Ishikawa (cell line): ENCODE measurements around the gene BSCL2.
A peak's percentile ranks its signal among the peaks of the same experiment; 100 is the strongest.

Source experiments
- CEBPB ChIP-seq: IDR thresholded peaks from 2 replicates; pipeline ENCODE4 v1.6.1; 2012
- CREB1 ChIP-seq: IDR thresholded peaks from 2 replicates; pipeline ENCODE4 v1.6.1; 2012; ENCODE audit warnings: low read depth
- EGR1 ChIP-seq: IDR thresholded peaks from 2 replicates; pipeline ENCODE4 v1.6.1; 2012
- EP300 ChIP-seq: IDR thresholded peaks from 2 replicates; pipeline ENCODE4 v1.6.1; 2012; ENCODE audit warnings: borderline replicate concordance
- FOXM1 ChIP-seq: IDR thresholded peaks from 2 replicates; pipeline ENCODE4 v1.6.1; 2012; ENCODE audit warnings: low read depth, borderline replicate concordance
- NFIC ChIP-seq: IDR thresholded peaks from 2 replicates; pipeline ENCODE4 v1.6.1; 2012
- RAD21 ChIP-seq: IDR thresholded peaks from 2 replicates; pipeline ENCODE4 v1.6.1; 2012; ENCODE audit warnings: low read depth
- TAF1 ChIP-seq: IDR thresholded peaks from 2 replicates; pipeline ENCODE4 v1.6.1; 2012; ENCODE audit warnings: low read depth, mild to moderate bottlenecking
- TCF12 ChIP-seq: IDR thresholded peaks from 2 replicates; pipeline ENCODE4 v1.6.1; 2012; ENCODE audit warnings: low read depth
- TEAD4 ChIP-seq: IDR thresholded peaks from 2 replicates; pipeline ENCODE4 v1.6.1; 2012
- YY1 ChIP-seq: IDR thresholded peaks from 2 replicates; pipeline ENCODE4 v1.6.1; 2012; ENCODE audit warnings: low read depth
- ZBTB7A ChIP-seq: IDR thresholded peaks from 2 replicates; pipeline ENCODE4 v1.6.1; 2012; ENCODE audit warnings: low read depth
- TF ChIP-seq, protein P1 (sequence below): IDR thresholded peaks from 2 replicates; pipeline ENCODE4 v1.6.1; 2012; ENCODE audit warnings: low read depth, mild to moderate bottlenecking
- TF ChIP-seq, protein P2 (sequence below): IDR thresholded peaks from 2 replicates; pipeline ENCODE4 v1.6.1; 2012
- TF ChIP-seq, protein P3 (sequence below): IDR thresholded peaks from 2 replicates; pipeline ENCODE4 v1.6.1; 2012

The BSCL2 gene

DNA sequence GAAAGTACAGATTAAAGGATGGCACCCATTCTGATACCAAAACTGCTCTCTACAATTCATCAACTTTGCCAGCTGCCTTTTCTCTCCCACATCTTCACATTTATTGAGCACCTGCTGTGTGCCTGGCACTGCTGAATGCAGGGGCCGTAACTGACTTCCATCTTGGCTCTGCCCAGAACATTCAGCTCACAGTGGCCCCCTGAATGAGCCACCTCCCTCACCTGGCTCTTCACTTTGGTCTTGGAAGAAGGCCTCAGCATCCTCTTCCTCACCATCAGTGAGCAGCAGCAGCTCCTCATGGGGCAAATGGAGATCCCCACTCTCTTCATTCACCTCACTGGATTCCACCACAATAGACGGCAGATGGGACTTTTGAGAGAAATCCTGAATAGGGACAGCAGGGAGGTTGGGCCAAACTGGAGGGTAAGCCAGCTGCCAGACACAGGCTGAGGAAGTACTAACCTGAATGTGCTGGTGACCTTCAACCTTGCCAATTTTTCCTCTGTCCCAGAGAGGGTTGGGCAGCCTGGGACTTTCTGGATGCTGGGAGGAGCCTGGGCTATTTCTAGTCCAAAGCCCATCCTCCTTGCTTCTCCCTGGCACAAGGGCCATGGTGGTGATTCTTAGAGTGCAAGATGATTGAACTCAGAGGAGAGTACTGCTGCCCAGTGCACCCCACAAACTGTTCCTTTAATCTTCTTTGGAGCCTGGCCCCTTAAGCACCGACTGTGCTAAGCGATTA, 37.6 kb downstream of the BSCL2 start:
- TF ChIP-seq RAD21, result no peak
- TF ChIP-seq ZBTB7A, result no peak
- no peak for TF ChIP-seq EP300
- no peak for TF ChIP-seq CEBPB
- no peak for TF ChIP-seq EGR1
- TF ChIP-seq NFIC, result no peak
- TF ChIP-seq, protein P1, sequence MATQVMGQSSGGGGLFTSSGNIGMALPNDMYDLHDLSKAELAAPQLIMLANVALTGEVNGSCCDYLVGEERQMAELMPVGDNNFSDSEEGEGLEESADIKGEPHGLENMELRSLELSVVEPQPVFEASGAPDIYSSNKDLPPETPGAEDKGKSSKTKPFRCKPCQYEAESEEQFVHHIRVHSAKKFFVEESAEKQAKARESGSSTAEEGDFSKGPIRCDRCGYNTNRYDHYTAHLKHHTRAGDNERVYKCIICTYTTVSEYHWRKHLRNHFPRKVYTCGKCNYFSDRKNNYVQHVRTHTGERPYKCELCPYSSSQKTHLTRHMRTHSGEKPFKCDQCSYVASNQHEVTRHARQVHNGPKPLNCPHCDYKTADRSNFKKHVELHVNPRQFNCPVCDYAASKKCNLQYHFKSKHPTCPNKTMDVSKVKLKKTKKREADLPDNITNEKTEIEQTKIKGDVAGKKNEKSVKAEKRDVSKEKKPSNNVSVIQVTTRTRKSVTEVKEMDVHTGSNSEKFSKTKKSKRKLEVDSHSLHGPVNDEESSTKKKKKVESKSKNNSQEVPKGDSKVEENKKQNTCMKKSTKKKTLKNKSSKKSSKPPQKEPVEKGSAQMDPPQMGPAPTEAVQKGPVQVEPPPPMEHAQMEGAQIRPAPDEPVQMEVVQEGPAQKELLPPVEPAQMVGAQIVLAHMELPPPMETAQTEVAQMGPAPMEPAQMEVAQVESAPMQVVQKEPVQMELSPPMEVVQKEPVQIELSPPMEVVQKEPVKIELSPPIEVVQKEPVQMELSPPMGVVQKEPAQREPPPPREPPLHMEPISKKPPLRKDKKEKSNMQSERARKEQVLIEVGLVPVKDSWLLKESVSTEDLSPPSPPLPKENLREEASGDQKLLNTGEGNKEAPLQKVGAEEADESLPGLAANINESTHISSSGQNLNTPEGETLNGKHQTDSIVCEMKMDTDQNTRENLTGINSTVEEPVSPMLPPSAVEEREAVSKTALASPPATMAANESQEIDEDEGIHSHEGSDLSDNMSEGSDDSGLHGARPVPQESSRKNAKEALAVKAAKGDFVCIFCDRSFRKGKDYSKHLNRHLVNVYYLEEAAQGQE, result no peak
- TF ChIP-seq YY1, result no peak
- TF ChIP-seq, protein P2, sequence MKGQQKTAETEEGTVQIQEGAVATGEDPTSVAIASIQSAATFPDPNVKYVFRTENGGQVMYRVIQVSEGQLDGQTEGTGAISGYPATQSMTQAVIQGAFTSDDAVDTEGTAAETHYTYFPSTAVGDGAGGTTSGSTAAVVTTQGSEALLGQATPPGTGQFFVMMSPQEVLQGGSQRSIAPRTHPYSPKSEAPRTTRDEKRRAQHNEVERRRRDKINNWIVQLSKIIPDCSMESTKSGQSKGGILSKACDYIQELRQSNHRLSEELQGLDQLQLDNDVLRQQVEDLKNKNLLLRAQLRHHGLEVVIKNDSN, result no peak
- no peak for TF ChIP-seq TAF1

DNA sequence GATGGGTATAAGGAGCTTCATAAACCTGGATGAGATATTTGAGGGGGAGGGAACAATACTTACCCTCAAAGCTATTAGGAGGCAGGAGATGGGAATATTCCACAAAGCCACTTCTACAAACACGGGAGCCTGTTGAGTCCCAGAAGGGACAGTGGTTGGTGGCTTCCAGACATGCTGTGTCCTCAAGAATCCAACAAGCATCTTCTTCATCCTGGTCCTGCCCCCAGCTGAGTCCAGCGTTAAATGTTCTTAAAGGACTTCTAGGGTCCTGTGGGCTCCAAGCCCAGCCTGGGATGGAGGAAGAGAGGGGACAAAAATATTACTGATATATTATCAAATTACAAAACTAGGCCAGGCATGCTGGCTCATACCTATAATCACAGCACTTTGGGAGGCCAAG, 39.8 kb downstream of the BSCL2 start:
- TF ChIP-seq EP300, result no peak
- TF ChIP-seq CEBPB, result no peak
- no peak for TF ChIP-seq TCF12
- TF ChIP-seq TAF1, result no peak

DNA sequence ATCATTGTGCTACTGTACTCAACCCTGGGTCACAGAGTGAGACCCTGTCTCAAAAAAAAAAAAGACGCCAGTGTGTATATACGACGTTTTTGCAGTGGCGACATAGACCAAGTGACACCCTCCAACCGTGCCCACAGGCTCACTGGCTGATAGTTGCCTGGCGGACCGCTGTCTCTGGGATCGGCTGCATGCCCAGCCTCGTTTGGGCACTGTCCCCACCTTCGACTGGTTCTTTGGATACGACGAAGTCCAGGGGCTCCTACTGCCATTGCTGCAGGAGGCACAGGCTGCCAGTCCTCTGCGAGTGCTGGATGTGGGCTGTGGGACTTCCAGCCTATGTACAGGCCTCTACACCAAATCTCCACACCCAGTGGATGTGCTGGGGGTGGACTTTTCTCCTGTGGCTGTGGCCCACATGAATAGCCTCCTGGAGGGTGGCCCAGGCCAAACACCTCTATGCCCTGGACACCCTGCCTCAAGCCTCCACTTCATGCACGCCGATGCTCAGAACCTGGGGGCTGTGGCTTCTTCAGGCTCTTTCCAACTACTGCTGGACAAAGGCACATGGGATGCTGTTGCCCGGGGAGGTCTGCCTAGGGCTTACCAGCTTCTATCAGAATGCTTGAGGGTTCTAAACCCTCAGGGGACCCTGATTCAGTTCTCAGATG, 40.8 kb downstream of the BSCL2 start:
- TF ChIP-seq, protein P3, sequence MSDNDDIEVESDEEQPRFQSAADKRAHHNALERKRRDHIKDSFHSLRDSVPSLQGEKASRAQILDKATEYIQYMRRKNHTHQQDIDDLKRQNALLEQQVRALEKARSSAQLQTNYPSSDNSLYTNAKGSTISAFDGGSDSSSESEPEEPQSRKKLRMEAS, result no peak
- TF ChIP-seq RAD21 (no peak), ZBTB7A (no peak), CEBPB (no peak), CREB1 (no peak), NFIC (no peak), EGR1 (no peak), TCF12 (no peak)
- TF ChIP-seq, protein P2, result no peak

DNA sequence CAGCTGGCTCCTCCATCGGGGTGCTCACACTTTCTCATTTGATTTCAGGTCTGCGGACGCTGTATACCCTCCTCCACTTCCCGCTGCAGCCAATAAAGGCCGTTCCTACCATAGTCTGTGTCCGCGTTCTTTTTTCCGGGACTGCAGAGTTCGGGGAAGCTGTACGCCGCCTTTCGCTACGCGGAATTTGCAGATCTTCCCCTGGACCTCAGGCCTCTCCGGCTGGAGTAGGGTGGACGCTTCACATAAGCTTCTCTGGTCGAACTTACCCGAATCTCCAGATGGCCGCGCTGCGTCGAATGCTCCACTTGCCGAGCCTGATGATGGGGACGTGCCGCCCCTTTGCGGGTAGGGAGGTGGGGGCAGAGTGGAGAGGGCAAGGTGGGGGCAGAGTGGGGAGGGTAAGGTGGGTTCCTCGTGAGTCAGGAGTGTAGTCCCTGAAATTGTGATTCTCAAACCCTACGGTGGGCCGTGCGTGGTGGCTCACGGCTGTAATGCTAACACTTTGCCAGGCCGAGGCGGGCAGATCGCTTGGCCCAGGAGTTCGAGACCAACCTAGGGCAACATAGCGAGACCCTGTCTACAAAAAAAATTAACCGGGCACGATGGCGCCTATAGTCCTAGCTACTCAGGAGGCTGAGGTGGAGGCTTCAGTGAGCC, 41.5 kb downstream of the BSCL2 start:
- TF ChIP-seq EP300 (0 out of 2 replicates have a peak, but pooled peaks have one; percentile 32), TCF12 (no peak), NFIC (0 out of 2 replicates have a peak, but pooled peaks have one; percentile 1)
- TF ChIP-seq, protein P3, result peak; percentile 47

DNA sequence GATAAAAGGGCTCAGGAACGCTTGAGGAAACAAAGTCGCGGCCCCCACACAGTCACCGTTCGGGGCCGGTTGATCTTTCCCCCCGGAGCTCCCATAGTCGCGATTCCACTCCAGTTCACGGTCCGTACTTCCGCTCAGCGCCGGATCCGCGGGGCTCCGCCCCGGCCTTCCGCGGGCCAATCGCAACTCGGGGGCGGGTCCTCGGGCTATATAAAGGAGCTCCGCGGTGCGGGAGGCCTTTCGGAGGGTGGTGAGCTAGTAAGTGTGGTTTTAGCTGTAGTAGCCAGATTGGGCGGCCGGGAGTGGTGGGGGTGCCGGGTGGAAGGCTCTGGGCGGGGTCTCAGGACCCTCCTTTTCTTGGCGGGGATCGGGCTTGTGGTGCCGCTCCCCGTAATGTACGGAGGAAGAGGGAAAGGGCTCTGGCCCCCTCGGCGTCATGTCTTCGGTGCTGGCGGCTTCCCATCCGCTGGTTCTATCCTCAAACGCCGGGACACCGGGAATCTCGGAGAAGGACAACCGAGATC, 42.1 kb downstream of the BSCL2 start, which contains the start of the genes C11orf98 and CSKMT:
Gene C11orf98, minus strand, starts transcription at position 136 of the 524 bp plus-strand sequence. Its CDS starts 41 bp downstream, at position 95.
Gene CSKMT, plus strand, starts transcription at position 238 of the 524 bp plus-strand sequence. CDS start 568 bp downstream, outside the sequence.
- no peak for TF ChIP-seq CEBPB
- no peak; the same call in 1 of the 2 replicates for TF ChIP-seq FOXM1
- no peak for TF ChIP-seq TEAD4
- TF ChIP-seq TCF12, result peak; percentile 41; the same call in 1 of the 2 replicates
- TF ChIP-seq TAF1, result peak; percentile 93
- TF ChIP-seq, protein P2, result no peak
- TF ChIP-seq, protein P1, result no peak
- 0 out of 2 replicates have a peak, but pooled peaks have one; percentile 6 for TF ChIP-seq NFIC
- TF ChIP-seq, protein P3, result peak; percentile 35; the same call in 1 of the 2 replicates
- no peak for TF ChIP-seq YY1
- no peak for TF ChIP-seq EP300
- TF ChIP-seq EGR1, result no peak
- TF ChIP-seq RAD21, result no peak
- TF ChIP-seq CREB1, result peak; percentile 51
- TF ChIP-seq ZBTB7A, result peak; percentile 96
